Measurements from ENCODE around the gene DOCK8.

DNA sequence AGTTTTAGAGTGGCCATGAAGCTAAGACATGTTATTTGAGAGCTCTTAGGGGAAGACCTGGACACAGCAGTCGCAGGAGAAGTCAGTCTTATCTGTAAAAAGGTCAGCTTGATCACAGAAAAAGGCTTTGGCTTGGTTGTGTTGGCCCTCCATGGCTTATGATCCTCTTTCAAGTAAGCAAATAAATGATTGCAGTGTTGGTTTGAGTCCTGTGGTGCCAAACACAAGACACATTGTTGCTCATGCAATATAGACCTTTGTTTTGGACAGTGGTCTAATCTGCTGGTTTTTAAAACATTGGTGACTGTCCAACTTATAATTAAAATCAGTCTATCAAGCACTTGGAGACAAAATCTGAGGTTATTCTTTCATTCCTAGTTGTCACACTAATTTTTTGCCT lies 54.0 kb downstream of the DOCK8 start:
- TF ChIP-seq, protein P1, sequence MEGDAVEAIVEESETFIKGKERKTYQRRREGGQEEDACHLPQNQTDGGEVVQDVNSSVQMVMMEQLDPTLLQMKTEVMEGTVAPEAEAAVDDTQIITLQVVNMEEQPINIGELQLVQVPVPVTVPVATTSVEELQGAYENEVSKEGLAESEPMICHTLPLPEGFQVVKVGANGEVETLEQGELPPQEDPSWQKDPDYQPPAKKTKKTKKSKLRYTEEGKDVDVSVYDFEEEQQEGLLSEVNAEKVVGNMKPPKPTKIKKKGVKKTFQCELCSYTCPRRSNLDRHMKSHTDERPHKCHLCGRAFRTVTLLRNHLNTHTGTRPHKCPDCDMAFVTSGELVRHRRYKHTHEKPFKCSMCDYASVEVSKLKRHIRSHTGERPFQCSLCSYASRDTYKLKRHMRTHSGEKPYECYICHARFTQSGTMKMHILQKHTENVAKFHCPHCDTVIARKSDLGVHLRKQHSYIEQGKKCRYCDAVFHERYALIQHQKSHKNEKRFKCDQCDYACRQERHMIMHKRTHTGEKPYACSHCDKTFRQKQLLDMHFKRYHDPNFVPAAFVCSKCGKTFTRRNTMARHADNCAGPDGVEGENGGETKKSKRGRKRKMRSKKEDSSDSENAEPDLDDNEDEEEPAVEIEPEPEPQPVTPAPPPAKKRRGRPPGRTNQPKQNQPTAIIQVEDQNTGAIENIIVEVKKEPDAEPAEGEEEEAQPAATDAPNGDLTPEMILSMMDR (IDR thresholded peaks at IDR 0.05), result no peak
- TF ChIP-seq POLR2A (IDR thresholded peaks at IDR 0.05), result no peak

Measured in uterus (tissue), 2 donors.